K562 (cell line): ENCODE results near the gene FAM167B.

Source experiments
- BRD9 ChIP-seq: fragments of 450-650 bp; IDR thresholded peaks from 2 replicates; pipeline ENCODE4 v1.6.1; 2018; ENCODE audit warnings: low read depth; ENCODE audit not compliant: partially characterized antibody
- ESRRB ChIP-seq: fragments of 250-450 bp; sonication (Bioruptor Pico); IDR thresholded peaks from 2 replicates; pipeline ENCODE4 v1.5.0; 2020; ENCODE audit warnings: mild to moderate bottlenecking, moderate library complexity, borderline replicate concordance
- HDAC6 ChIP-seq: IDR thresholded peaks from 2 replicates; pipeline ENCODE4 v1.6.1; 2012; ENCODE audit warnings: low read depth, mild to moderate bottlenecking, control low read depth, inconsistent platforms, low read length, moderate library complexity
- ILF3 ChIP-seq: fragments of 450-650 bp; IDR thresholded peaks from 2 replicates; pipeline ENCODE4 v1.6.1; 2018; ENCODE audit warnings: antibody characterized with exemption, mild to moderate bottlenecking, moderate library complexity, borderline replicate concordance
- MYC ChIP-seq, 2 experiments: fragments of 250-450 bp in 1 of 2; sonication (Bioruptor Pico) in 1 of 2; IDR thresholded peaks; 2 replicates each; pipeline versions ENCODE4 v1.5.1 to v1.6.1; 2012 to 2021; ENCODE audit warnings: low read depth in 2 of 2, borderline replicate concordance in 1 of 2, improper control_type of control experiment in 1 of 2, low read length in 1 of 2, mild to moderate bottlenecking in 1 of 2, moderate library complexity in 1 of 2
- PHF21A ChIP-seq: fragments of 450-650 bp; IDR thresholded peaks from 2 replicates; pipeline ENCODE4 v1.6.1; 2017; ENCODE audit warnings: low read depth, borderline replicate concordance
- POLR2A ChIP-seq: fragments of 450-650 bp; conservative IDR thresholded peaks from 2 replicates; pipeline ENCODE4 v1.6.1; 2016
- POU5F1 ChIP-seq: fragments of 150-350 bp; IDR thresholded peaks from 2 replicates; pipeline ENCODE4 v1.6.1; 2014; ENCODE audit warnings: borderline replicate concordance, low read length, low read depth, mild to moderate bottlenecking; ENCODE audit not compliant: partially characterized antibody
- SPI1 ChIP-seq: IDR thresholded peaks from 2 replicates; pipeline ENCODE4 v1.6.1; 2011; ENCODE audit warnings: low read depth, low read length, control low read depth, borderline replicate concordance
- TAF7 ChIP-seq: fragments of 450-650 bp; IDR thresholded peaks from 2 replicates; pipeline ENCODE4 v1.6.1; 2016; ENCODE audit warnings: missing genetic modification characterization, missing compliant biosample characterization
- ZFX ChIP-seq: sonication (generic); formaldehyde crosslinking; IDR thresholded peaks from 2 replicates; pipeline ENCODE4 v1.8.0; 2022; ENCODE audit warnings: mild to moderate bottlenecking, missing genetic modification reagents, moderate library complexity
- ZNF175 ChIP-seq: fragments of 200-800 bp; sonication (Bioruptor generic); IDR thresholded peaks from 2 replicates; pipeline ENCODE4 v1.6.1; 2016; ENCODE audit warnings: low read depth, mild to moderate bottlenecking, missing genetic modification characterization, missing compliant biosample characterization
- ZNF445 ChIP-seq: fragments of 250-450 bp; sonication (Bioruptor Pico); IDR thresholded peaks from 2 replicates; pipeline ENCODE4 v1.4.0; 2020; ENCODE audit warnings: low read depth, mild to moderate bottlenecking, moderate library complexity
- ZNF695 ChIP-seq: fragments of 450-650 bp; formaldehyde crosslinking; IDR thresholded peaks from 2 replicates; pipeline ENCODE4 v1.4.0; 2020; ENCODE audit warnings: mild to moderate bottlenecking, moderate library complexity

GRCh38 chr1:32239790-32240139 is 7.3 kb upstream of the FAM167B start:
- no peak for TF ChIP-seq ZNF695 (CRISPR knock-in tag)
- TF ChIP-seq BRD9 = no peak
- TF ChIP-seq ZFX (CRISPR knock-in tag) = no peak
- no peak for TF ChIP-seq POLR2A
- no peak for TF ChIP-seq ILF3
- TF ChIP-seq PHF21A = no peak
- TF ChIP-seq MYC (IDR thresholded peaks at IDR 0.05; ENCODE audit: low read depth, low read length) = no peak
- TF ChIP-seq MYC (CRISPR knock-in tag; IDR thresholded peaks at IDR 0.05; ENCODE audit: borderline replicate concordance, low read depth) = no peak
- no peak for TF ChIP-seq HDAC6
- no peak for TF ChIP-seq POU5F1
- TF ChIP-seq ZNF445 (CRISPR knock-in tag) = no peak
- TF ChIP-seq ZNF175 (CRISPR knock-in tag) = no peak
- TF ChIP-seq TAF7 (tag) = no peak
- no peak for TF ChIP-seq SPI1
- TF ChIP-seq ESRRB = no peak
